ENCODE measurements around the gene RUSC1. TPM values are rescaled to one million over a fixed set of nuclear protein-coding genes. Genes with fewer than 3 reads are reported as not detected.

The RUSC1 gene, protein sequence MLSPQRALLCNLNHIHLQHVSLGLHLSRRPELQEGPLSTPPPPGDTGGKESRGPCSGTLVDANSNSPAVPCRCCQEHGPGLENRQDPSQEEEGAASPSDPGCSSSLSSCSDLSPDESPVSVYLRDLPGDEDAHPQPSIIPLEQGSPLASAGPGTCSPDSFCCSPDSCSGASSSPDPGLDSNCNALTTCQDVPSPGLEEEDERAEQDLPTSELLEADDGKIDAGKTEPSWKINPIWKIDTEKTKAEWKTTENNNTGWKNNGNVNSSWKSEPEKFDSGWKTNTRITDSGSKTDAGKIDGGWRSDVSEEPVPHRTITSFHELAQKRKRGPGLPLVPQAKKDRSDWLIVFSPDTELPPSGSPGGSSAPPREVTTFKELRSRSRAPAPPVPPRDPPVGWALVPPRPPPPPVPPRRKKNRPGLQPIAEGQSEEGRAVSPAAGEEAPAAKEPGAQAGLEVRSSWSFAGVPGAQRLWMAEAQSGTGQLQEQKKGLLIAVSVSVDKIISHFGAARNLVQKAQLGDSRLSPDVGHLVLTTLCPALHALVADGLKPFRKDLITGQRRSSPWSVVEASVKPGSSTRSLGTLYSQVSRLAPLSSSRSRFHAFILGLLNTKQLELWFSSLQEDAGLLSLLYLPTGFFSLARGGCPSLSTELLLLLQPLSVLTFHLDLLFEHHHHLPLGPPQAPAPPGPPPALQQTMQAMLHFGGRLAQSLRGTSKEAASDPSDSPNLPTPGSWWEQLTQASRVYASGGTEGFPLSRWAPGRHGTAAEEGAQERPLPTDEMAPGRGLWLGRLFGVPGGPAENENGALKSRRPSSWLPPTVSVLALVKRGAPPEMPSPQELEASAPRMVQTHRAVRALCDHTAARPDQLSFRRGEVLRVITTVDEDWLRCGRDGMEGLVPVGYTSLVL
- total RNA-seq (10 to 100 TPM; 10.7 to 11.8 TPM), total RNA-seq (5.3 to 29.1 (median 15.5) reads per million in 172 experiments)
- polyA plus RNA-seq (2013, experiment 1 of 2): 13.9 TPM
- 14.7 TPM for polyA plus RNA-seq (2013, experiment 2 of 2)

GRCh38 chr1:155320661-155321617 is at the start of gene RUSC1:
Gene RUSC1 (plus strand): TSS chr1:155320894. CDS start chr1:155321774, 880 bp downstream.
- Mint-ChIP-seq H3K27ac (peak within 1 kb of the TSS; percentile 33), H3K4me1 (ENCODE audit: low read depth) (peaks cover 40% of the 10 kb centered on the region), H3K4me3 (peak within 1 kb of the TSS; percentile 86), H3K36me3 (ENCODE audit: low read depth) (peaks cover 7% of the 10 kb centered on the region), H3K9me3 (no peaks in the 10 kb centered on the region), H3K27me3 (no peaks in the 10 kb centered on the region)
- ATAC-seq (ENCODE audit: poor library complexity) (peak; percentile 62), DNase-seq (peak; percentile 57 to 84 (median 72))
- H3K4me3 ChIP-seq (ENCODE audit: low read length): peak within 1 kb of the TSS; percentile 54
- ChIA-PET CTCF (interaction anchor here (1.4 to 6.4 kb wide), 2 partner anchors 70 to 114 kb away, joined by 4 to 114 read pairs; no protein-coding TSS in a partner anchor), POLR2A (interaction anchor here (0.6 to 7.1 kb wide), 8 partner anchors 10 to 114 kb away, joined by 3 to 51 read pairs (median 4); partner anchors contain the start of genes CLK2, ENTREP3 and FDPS)
- H3K4me1 ChIP-seq (ENCODE audit: insufficient read depth, low read length): peaks cover 46% of the 10 kb centered on the region
- H3K27me3 ChIP-seq (ENCODE audit: control insufficient read depth in 1 of 2, insufficient read depth in 2 of 2, low read length in 2 of 2): no peaks in the 10 kb centered on the region
- H3K36me3 ChIP-seq (ENCODE audit: insufficient read depth, low read length): peaks cover 11% of the 10 kb centered on the region
- no peaks in the 10 kb centered on the region for H3K9me3 ChIP-seq (ENCODE audit: control insufficient read depth in 1 of 2, insufficient read depth in 1 of 2, low read length in 2 of 2)
- no peak within 1 kb of the TSS for H3K27ac ChIP-seq (ENCODE audit: low read depth in 1 of 2, low read length in 2 of 2)
- TF ChIP-seq, protein P1, sequence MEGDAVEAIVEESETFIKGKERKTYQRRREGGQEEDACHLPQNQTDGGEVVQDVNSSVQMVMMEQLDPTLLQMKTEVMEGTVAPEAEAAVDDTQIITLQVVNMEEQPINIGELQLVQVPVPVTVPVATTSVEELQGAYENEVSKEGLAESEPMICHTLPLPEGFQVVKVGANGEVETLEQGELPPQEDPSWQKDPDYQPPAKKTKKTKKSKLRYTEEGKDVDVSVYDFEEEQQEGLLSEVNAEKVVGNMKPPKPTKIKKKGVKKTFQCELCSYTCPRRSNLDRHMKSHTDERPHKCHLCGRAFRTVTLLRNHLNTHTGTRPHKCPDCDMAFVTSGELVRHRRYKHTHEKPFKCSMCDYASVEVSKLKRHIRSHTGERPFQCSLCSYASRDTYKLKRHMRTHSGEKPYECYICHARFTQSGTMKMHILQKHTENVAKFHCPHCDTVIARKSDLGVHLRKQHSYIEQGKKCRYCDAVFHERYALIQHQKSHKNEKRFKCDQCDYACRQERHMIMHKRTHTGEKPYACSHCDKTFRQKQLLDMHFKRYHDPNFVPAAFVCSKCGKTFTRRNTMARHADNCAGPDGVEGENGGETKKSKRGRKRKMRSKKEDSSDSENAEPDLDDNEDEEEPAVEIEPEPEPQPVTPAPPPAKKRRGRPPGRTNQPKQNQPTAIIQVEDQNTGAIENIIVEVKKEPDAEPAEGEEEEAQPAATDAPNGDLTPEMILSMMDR (IDR thresholded peaks at IDR 0.05): no peak
- intact Hi-C loops (cut with DNase I, micrococcal nuclease): loop anchor here (1.0 to 5.0 kb wide), 3 partner anchors 12 to 271 kb away; no protein-coding TSS in a partner anchor

DNA sequence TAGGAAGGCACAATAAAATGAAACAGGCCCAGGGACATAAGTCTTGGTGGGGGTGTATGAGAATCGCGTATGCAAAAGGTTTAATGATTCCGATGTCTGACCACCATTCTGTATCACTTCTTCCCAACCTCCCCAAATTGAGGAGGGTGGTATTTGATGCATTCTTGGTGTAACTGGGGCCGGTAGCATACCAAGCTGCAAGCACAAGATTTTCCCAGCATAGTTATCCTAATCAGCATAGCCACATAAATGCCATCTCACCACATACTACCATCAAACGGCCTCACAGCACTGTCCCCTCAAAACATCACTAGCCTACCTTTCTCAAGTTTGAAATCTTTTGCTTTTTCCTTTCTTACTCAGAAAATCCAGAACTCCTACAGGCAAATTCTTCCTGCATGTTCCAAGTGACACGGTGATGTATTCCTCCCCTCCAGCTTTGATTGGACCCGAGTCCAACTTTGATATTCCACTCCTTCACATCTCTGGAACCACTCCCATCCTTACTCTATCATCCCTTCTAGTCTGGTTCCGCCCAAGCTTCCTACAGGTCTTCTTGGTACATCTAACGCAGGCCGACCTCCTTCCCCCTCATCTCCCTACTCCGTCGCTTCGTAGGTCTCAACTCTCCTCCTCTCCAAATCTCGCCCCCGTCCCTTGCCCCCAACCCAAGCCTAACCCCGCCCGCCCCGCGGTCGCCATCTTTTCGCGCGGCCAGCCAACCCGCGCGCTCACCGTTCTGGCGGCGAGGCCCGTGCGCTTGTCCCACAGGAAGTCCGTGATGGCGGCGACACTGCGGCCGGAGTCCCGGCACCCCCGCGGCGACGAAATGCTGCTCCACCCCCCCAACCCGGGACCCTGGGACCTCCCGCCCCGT is 48.0 kb upstream of the RUSC1 start:
- ChIA-PET POLR2A (interaction anchor here (0.6 to 3.7 kb wide), 16 partner anchors 8 to 1601 kb away, joined by 3 to 54 read pairs (median 4); partner anchors contain the start of genes ASH1L, FDPS, GON4L and KRTCAP2), CTCF (interaction anchor here (1.2 to 4.3 kb wide), 3 partner anchors 9 to 50 kb away, joined by 3 to 23 read pairs (median 22); no protein-coding TSS in a partner anchor)
- intact Hi-C loops (cut with DNase I, micrococcal nuclease): loop anchor here (1.0 to 10.0 kb wide), 6 partner anchors 10 to 782 kb away; partner anchors contain the start of genes SCAMP3 (in 2 of the 2), DAP3 (in 1 of the 2), ENTREP3 (in 1 of the 2) and FDPS (in 1 of the 2)
- DNase-seq: peak in 1 of 14 experiments; percentile 29
- Histone ChIP-seq H3K36me3 (ENCODE audit: insufficient read depth, low read length) (peaks cover 36% of the 10 kb centered on the region), H3K27ac (ENCODE audit: low read depth in 1 of 2, low read length in 2 of 2) (peak overlapping the region; percentile 59 to 65), H3K9me3 (ENCODE audit: control insufficient read depth in 1 of 2, insufficient read depth in 1 of 2, low read length in 2 of 2) (no peaks in the 10 kb centered on the region), H3K4me1 (ENCODE audit: insufficient read depth, low read length) (peaks cover 38% of the 10 kb centered on the region), H3K27me3 (ENCODE audit: control insufficient read depth in 1 of 2, insufficient read depth in 2 of 2, low read length in 2 of 2) (no peaks in the 10 kb centered on the region), H3K4me3 (ENCODE audit: low read length) (peak overlapping the region; percentile 66)
- TF ChIP-seq, protein P1 (IDR thresholded peaks at IDR 0.05): no peak
- ATAC-seq (ENCODE audit: poor library complexity): peak; percentile 25
- Mint-ChIP-seq H3K4me1 (ENCODE audit: low read depth) (peaks cover 45% of the 10 kb centered on the region), H3K9me3 (no peaks in the 10 kb centered on the region), H3K4me3 (peak overlapping the region; percentile 100), H3K36me3 (ENCODE audit: low read depth) (peaks cover 57% of the 10 kb centered on the region), H3K27me3 (no peaks in the 10 kb centered on the region), H3K27ac (peak overlapping the region; percentile 97)
